NCI-H2029 treated with DMSO at 0.1 percent for 48 hours (cell line): ENCODE results near the gene TMEM38A.
"Not testable (repeated sequence)": the region's sequence is repeated elsewhere in the genome, so short reads cannot be mapped to it uniquely, and the experiment has no call there.

ENCODE experiments used
- DNase-seq: peaks from one replicate; lab custom pipeline; 2025; lab: John Stamatoyannopoulos, UW

The TMEM38A gene

DNA sequence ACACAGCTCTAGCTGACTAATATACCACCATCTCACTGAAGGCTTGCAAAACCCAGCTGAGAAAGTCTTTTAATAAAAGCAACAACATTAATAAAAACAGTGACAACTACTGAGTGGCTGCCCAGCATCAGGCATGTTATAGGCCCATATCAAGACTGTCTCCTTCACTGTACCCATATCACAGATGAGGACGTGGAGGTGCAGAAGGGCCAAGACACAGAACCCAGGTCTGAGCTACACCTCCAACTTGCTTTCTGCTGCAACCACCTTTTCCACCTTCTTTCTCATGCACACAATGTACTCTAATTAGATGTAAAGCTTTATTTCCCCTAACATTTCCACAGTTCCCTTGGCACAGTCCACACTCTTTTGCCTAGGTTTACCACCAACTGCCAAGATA, 22.3 kb upstream of the TMEM38A start:
- DNase-seq: no peak

DNA sequence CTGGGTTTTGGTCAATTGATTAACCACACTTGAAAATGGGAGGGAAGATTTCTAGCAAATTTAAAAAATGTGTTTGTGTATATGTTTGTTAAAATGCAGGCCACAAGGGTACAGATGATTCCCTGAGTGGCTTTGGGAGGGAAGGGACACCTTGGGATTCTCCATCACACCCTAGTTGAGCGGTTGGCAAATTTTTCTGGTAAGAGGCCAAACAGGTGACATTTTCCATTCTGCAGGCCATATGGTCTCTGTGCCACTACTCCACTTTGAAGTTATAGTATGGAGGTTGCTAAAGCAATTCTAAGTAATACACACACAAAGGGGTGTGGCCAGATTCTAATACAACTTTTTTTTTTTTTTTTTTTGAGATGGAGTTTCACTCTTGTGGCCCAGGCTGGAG, 20.0 kb upstream of the TMEM38A start:
- no peak for DNase-seq

GRCh38 chr19:16641695-16642094, 19.2 kb upstream of the TMEM38A start:
- DNase-seq: no peak

DNA sequence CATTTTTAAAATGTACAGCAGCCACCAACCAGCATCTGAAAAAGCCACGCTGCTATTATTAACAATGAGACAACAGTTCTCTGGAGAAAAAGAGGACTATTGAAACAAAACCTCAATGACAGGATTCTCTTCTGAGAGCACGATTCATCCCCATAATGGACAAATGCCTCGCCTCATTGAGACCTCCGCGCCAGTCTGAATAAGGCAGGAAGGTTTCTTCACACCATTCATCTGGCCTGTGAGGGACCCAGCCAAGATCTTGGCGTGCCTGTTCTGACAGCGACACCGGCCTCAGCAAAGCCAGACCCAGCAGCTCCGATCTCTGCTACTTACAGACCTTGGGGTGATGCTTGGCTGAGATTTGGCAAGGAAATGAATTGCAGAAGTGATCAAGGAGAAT, 15.8 kb upstream of the TMEM38A start:
- no peak for DNase-seq

GRCh38 chr19:16649734-16650133, 11.2 kb upstream of the TMEM38A start:
- peak; percentile 17 for DNase-seq

- DNase-seq: no peak
Measured at GRCh38 chr19:16650821-16651220, 10.1 kb upstream of the TMEM38A start.

DNA sequence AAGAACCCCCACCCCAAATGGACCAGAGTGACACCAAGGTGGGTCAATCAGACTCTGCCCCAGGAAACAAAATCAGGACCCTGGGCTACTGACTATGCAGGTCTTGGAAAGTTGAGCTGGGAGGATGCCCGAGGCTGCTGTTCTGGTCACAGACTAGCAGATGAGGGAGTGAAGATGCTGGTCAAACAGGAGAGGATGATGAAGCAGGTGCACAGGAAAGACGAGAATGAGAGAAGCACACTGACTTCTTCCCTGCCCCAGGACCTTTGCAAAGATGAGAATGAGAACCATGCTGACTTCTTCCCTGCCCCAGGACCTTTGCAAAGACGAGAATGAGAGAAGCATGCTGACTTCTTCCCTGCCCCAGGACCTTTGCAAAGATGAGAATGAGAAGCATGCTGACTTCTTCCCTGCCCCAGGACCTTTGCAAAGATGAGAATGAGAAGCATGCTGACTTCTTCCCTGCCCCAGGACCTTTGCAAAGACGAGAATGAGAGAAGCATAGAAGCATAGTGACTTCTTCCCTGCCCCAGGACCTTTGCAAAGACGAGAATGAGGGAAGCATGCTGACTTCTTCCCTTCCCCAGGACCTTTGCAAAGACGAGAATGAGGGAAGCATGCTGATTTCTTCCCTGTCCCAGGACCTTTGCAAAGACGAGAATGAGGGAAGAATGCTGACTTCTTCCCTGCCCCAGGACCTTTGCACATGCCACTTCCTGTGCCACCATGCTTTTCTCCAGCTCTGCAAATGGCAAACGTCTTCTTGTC, 9.3 kb upstream of the TMEM38A start:
- DNase-seq: not testable (repeated sequence)

DNA sequence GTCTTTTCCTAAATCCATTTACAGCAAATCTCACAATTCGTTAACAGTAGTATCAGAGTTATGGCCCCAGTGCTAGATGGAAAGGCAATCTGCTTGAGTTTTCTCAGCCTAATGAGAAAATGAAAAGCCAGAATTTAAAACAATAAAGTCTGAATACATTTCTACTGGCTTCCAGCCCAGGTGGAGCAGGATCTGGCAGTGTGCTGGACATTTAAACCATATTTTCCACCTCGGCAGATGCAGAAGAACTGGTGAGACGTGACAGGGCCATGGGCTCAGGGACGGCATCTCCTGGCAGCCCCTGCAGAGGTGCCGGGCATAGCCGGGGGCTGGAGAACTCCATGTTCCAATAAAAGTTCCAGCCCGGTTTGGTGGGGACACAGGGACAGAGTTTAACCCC, 8.1 kb upstream of the TMEM38A start:
- DNase-seq: no peak

GRCh38 chr19:16654140-16654539, 6.8 kb upstream of the TMEM38A start:
- DNase-seq: no peak

DNA sequence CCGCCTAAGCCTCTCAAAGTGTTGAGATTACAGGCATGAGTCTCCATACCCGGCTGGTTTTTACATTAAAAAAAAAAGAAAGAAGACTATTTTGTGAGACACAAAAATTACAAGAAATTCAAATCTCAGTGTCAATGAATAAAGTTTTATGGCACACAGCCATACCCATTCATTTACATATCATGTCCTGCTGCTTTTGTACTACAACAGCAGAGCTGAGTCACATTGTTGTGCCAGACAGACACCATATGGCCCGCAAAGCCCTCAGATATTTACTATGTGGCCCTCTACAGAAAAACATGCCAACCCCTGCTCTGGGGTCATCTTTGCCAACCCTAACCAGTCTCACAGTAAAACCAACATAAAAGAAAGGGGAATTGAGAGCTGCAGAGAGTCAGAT, 6.3 kb upstream of the TMEM38A start:
- DNase-seq: no peak

DNA sequence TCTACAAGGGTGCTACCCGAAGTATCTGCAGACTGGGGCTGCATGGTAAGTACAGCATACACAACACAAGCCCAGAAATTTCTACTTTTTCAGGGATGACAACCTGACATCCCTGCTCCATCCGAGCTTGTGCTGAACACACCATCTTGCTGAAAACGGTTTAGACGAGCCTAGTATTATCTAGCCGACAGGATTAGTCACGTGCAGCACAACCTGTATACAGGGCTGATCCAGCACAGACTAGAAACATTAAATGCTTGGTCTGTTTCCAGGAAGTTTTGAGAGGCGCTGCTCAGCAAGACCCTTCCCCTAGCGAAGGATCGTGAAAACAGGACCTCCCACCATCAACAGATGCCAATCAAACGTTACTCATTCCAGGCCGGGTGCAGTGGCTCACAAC, 5.2 kb upstream of the TMEM38A start:
- no peak for DNase-seq

DNA sequence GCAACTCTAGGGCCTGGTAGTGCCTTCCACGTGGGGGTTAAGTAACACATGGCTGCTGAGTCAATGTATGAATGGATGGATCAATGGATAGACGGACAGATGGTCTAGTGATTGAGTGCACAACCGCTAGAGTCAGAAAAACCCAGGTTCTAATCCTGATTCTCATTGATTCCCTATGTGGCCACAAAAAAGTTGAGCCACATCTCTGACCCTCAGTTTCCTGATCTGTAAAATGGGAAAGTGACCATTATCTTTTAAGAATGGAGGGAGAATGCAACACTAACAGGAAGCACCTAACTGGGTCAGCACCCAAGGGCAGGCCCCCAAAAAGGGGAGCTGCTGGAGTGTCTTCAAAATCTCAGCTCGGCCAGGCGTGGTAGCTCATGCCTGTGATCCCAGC, 3.6 kb upstream of the TMEM38A start:
- DNase-seq: no peak

GRCh38 chr19:16659464-16659831, 1.5 kb upstream of the TMEM38A start:
- no peak for DNase-seq

- peak; percentile 95 for DNase-seq
Measured at GRCh38 chr19:16659832-16660708, 869 bp upstream of the TMEM38A start, which contains the start of gene SMIM7. SMIM7 (minus strand) TSS chr19:16660144; CDS start chr19:16660110, 34 bp downstream.

GRCh38 chr19:16661480-16662034, 618 bp downstream of the TMEM38A start:
- DNase-seq: no peak

- no peak for DNase-seq
Measured at GRCh38 chr19:16668176-16668575, 7.2 kb downstream of the TMEM38A start.

DNA sequence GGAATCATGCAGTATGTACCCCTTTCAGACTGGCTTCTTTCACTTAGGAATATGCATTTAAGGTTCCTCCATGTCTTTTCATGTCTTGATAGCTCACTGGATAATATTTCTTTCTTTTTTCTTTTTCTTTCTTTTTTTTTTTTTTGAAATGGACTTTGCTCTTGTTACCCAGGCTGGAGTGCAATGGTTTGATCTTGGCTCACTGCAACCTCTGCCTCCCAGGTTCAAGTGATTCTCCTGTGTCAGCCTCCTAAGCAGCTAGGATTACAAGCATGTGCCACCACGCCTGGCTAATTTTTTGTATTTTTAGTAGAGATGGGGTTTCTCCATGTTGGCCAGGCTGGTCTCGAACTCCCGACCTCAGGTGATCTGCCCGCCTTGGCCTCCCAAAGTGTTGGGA, 7.8 kb downstream of the TMEM38A start:
- DNase-seq: not testable (repeated sequence)

GRCh38 chr19:16670291-16670690, 9.4 kb downstream of the TMEM38A start:
- no peak for DNase-seq

- DNase-seq: no peak
Measured at GRCh38 chr19:16671652-16672274, 10.8 kb downstream of the TMEM38A start.

- no peak for DNase-seq
Measured at GRCh38 chr19:16673231-16673630, 12.3 kb downstream of the TMEM38A start.

GRCh38 chr19:16673839-16674238, 12.9 kb downstream of the TMEM38A start:
- DNase-seq: not testable (repeated sequence)

DNA sequence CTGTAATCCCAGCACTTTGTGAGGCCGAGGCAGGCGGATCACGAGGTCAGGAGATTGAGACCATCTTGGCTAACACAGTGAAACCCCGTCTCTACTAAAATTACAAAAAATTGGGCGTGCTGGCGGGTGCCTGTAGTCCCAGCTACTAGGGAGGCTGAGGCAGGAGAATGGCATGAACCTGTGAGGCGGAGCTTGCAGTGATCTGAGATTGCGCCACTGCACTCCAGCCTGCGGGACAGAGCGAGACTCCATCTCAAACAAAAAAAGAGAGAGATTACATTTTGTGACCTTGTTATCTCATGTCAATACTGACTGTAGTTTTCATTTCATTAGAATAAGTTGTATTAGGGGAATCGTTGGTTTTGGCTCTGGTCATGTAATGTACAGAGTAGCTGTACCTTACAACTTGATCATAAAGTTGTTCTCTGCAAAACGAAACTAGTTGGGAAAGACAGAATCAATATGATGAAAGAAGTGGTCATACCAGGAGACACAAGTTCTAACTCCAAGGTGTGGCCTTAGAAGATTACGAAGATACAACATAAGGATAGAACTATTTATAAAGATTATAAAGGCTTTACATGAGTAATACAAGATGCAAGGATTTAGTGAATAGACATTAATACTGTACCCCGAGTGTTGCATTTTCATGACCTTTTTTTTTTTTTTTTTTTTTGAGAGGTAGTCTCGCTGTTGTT, 15.3 kb downstream of the TMEM38A start:
- no peak for DNase-seq
